Trophoblast cell (in vitro differentiated cells and primary cell): ENCODE data around the gene POLN.

ENCODE experiments used
- DNase-seq, 2 donors: peaks; one replicate each; pipeline ENCODE4 v3.0.0-alpha.2; 2016
- H2AFZ ChIP-seq: 2 replicates; pipeline ENCODE4 v1.6.1; 2013; ENCODE audit warnings: low read length, moderate library complexity, mild to moderate bottlenecking; ENCODE audit not compliant: insufficient read depth, poor library complexity
- H2AK5ac ChIP-seq: 2 replicates; pipeline ENCODE4 v1.6.1; 2013; ENCODE audit warnings: mild to moderate bottlenecking, low read length
- H2BK120ac ChIP-seq: 2 replicates; pipeline ENCODE4 v1.6.1; 2013; ENCODE audit warnings: low read length, mild to moderate bottlenecking, moderate library complexity; ENCODE audit not compliant: insufficient read depth, poor library complexity
- H2BK12ac ChIP-seq: 2 replicates; pipeline ENCODE4 v1.6.1; 2013; ENCODE audit warnings: mild to moderate bottlenecking, low read length, moderate library complexity
- H2BK5ac ChIP-seq: 2 replicates; pipeline ENCODE4 v1.6.1; 2013; ENCODE audit warnings: low read length, low read depth, moderate library complexity, mild to moderate bottlenecking; ENCODE audit not compliant: poor library complexity
- H3K14ac ChIP-seq: 2 replicates; pipeline ENCODE4 v1.6.1; 2013; ENCODE audit warnings: mild to moderate bottlenecking, low read length
- H3K18ac ChIP-seq: 2 replicates; pipeline ENCODE4 v1.6.1; 2013; ENCODE audit warnings: mild to moderate bottlenecking, low read length
- H3K23ac ChIP-seq: 2 replicates; pipeline ENCODE4 v1.6.1; 2013; ENCODE audit warnings: low read length
- H3K27ac ChIP-seq: 2 replicates; pipeline ENCODE4 v1.5.1; 2013; ENCODE audit warnings: low read depth, mild to moderate bottlenecking, inconsistent platforms, low read length, moderate library complexity
- H3K27me3 ChIP-seq: 2 replicates; pipeline ENCODE4 v1.6.1; 2013; ENCODE audit warnings: inconsistent platforms, mild to moderate bottlenecking, low read length, moderate library complexity; ENCODE audit not compliant: insufficient read depth
- H3K36me3 ChIP-seq, 2 experiments: 1 replicate in 1 of 2; 2 replicates in 1 of 2; pipeline ENCODE4 v1.6.1; 2013; ENCODE audit warnings: low read length in 2 of 2, mild to moderate bottlenecking in 2 of 2, moderate library complexity in 1 of 2; ENCODE audit not compliant: insufficient read depth in 2 of 2, control insufficient read depth in 1 of 2
- H3K4ac ChIP-seq: 2 replicates; pipeline ENCODE4 v1.6.1; 2013; ENCODE audit warnings: low read depth, mild to moderate bottlenecking, low read length, moderate library complexity
- H3K4me1 ChIP-seq, 2 experiments: 1 replicate in 1 of 2; 2 replicates in 1 of 2; pipeline ENCODE4 v1.6.1; 2013; ENCODE audit warnings: low read length in 2 of 2, mild to moderate bottlenecking in 2 of 2, moderate library complexity in 1 of 2; ENCODE audit not compliant: insufficient read depth in 2 of 2, control insufficient read depth in 1 of 2
- H3K4me2 ChIP-seq: 2 replicates; pipeline ENCODE4 v1.6.1; 2013; ENCODE audit warnings: inconsistent platforms, mild to moderate bottlenecking, low read length, moderate library complexity
- H3K4me3 ChIP-seq: 2 replicates; pipeline ENCODE4 v1.5.1; 2013; ENCODE audit warnings: mild to moderate bottlenecking, low read depth, low read length, inconsistent platforms
- H3K79me1 ChIP-seq: one replicate; pipeline ENCODE4 v1.6.1; 2013; ENCODE audit warnings: low read length
- H3K79me2 ChIP-seq: 2 replicates; pipeline ENCODE4 v1.6.1; 2013; ENCODE audit warnings: low read length, mild to moderate bottlenecking; ENCODE audit not compliant: control insufficient read depth, insufficient read depth, poor library complexity
- H3K9ac ChIP-seq: 2 replicates; pipeline ENCODE4 v1.6.1; 2013; ENCODE audit warnings: mild to moderate bottlenecking, low read length
- H3K9me3 ChIP-seq: 2 replicates; pipeline ENCODE4 v1.6.1; 2013; ENCODE audit warnings: low read depth, mild to moderate bottlenecking, control low read depth, inconsistent platforms, low read length; ENCODE audit not compliant: insufficient read depth
- H4K12ac ChIP-seq: 2 replicates; pipeline ENCODE4 v1.6.1; 2013; ENCODE audit warnings: low read depth, mild to moderate bottlenecking, low read length, moderate library complexity
- H4K8ac ChIP-seq: 2 replicates; pipeline ENCODE4 v1.6.1; 2013; ENCODE audit warnings: low read depth, mild to moderate bottlenecking, low read length, moderate library complexity
- H4K91ac ChIP-seq: one replicate; pipeline ENCODE4 v1.6.1; 2013; ENCODE audit warnings: low read depth, mild to moderate bottlenecking, low read length, moderate library complexity
- WGBS: extraction: QIAGEN DNeasy Blood & Tissue Kit; methylation state at CpG from one replicate; pipeline ENCODE4 v1.1.7; 2013; ENCODE audit warnings: missing lambda C conversion rate; ENCODE audit not compliant: insufficient read length, insufficient coverage; ENCODE audit errors: extremely low coverage; 5-methylcytosine and 5-hydroxymethylcytosine counted together

POLN gene

DNA sequence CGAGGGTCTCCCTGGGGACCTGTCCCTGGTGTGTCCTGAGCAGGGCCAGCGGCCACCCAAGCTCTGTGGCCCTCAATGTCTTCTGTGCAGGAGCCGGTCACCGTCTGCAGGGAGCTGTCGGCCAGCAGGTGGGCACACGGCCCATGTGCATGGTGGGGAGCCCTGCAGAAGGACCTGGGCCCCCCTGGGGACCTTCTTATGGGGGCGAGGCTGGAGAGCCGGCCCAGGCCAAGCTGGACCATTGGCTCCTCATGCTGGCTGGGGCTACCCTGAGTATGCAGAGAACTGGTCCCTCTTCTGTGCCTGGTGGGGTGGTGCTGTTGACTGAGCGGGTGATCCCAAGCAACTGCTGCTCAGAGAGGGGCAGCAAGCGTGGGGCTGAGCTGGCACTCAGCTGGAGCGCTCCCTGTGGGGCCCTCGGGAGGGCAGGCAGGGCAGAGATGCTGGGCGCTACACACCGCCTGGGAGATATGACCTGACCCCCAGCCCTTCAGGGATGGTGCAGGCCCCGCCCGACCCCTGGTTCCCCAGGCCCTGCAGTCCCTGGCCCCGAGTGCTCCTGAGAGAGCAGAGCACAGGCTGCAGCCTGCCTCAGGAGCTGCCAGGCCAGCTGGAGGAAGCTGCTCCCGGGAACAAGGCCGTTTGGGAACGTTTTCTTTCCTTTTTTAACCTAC, 168.0 kb downstream of the POLN start:
- Histone ChIP-seq H2AK5ac (no peak overlapping the region), H3K9ac (no peak overlapping the region), H4K8ac (no peak overlapping the region), H3K4me1 (peaks cover 8 to 10% of the 10 kb centered on the region in 2 experiments), H3K36me3 (no peaks in the 10 kb centered on the region), H2BK5ac (no peak overlapping the region), H3K4me3 (no peak overlapping the region), H3K23ac (no peak overlapping the region), H2BK120ac (no peak overlapping the region), H3K14ac (no peak overlapping the region), H4K91ac (no peak overlapping the region), H3K4ac (no peak overlapping the region), H3K79me2 (no peaks in the 10 kb centered on the region), H3K9me3 (peaks cover 4% of the 10 kb centered on the region), H3K79me1 (no peaks in the 10 kb centered on the region), H3K4me2 (no peak overlapping the region), H4K12ac (no peak overlapping the region), H2AFZ (no peak overlapping the region), H2BK12ac (no peak overlapping the region), H3K27me3 (no peaks in the 10 kb centered on the region), H3K18ac (no peak overlapping the region), H3K27ac (no peak overlapping the region)
- no peak for DNase-seq
- no CpG with 5 or more reads among the region's 20 CpGs for WGBS

DNA sequence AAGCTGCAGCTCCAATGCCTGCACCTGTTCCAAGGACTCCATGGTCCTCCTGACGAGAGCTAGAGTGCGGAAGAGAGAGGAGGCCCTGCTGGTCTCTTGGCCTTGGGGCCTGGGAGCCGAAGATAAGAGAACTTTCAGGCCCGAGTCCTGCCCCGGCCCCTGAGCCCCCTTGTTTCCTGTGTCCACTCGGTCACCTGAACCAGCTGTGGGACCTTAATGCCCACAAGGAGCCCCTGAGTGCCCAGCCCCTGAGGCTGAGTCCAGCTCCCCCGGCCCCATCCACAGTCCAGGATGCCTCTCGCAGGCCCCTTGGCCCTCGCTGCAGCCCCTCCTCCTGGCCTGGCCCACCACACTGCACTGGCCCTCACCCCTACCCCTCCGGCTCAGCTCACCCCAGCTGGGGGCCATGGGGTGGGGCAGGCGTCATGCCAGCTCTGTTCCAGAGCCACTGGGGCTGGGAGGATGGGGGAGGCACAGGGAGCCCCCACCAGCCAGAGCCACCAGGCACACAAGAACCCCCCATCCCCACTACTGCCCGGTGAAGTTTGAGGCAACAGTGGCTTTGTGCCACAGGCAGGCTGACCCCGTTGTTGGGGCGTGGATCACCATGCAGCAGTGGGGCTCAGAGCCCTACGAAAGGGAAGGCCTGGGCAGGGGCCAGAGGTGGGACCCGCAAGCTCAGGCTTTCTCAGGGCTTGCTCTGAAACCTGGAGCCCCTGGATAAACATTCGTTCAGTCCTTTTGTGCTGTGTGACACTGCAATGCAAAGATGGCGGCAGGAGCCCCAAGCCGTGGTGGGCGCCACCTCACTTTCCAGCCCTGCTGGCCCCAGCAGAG, 168.7 kb downstream of the POLN start:
- Histone ChIP-seq H3K4me1 (peaks cover 8 to 10% of the 10 kb centered on the region in 2 experiments), H3K27me3 (no peaks in the 10 kb centered on the region), H4K91ac (no peak overlapping the region), H3K79me1 (no peaks in the 10 kb centered on the region), H4K8ac (no peak overlapping the region), H3K79me2 (no peaks in the 10 kb centered on the region), H2BK12ac (no peak overlapping the region), H3K23ac (no peak overlapping the region), H3K4ac (no peak overlapping the region), H2BK5ac (no peak overlapping the region), H3K4me3 (no peak overlapping the region), H2AK5ac (no peak overlapping the region), H3K18ac (no peak overlapping the region), H3K27ac (no peak overlapping the region), H3K36me3 (no peaks in the 10 kb centered on the region), H3K9me3 (peaks cover 5% of the 10 kb centered on the region), H3K4me2 (no peak overlapping the region), H3K9ac (no peak overlapping the region), H2BK120ac (no peak overlapping the region), H2AFZ (no peak overlapping the region), H3K14ac (no peak overlapping the region), H4K12ac (no peak overlapping the region)
- no CpG with 5 or more reads among the region's 20 CpGs for WGBS
- no peak for DNase-seq

DNA sequence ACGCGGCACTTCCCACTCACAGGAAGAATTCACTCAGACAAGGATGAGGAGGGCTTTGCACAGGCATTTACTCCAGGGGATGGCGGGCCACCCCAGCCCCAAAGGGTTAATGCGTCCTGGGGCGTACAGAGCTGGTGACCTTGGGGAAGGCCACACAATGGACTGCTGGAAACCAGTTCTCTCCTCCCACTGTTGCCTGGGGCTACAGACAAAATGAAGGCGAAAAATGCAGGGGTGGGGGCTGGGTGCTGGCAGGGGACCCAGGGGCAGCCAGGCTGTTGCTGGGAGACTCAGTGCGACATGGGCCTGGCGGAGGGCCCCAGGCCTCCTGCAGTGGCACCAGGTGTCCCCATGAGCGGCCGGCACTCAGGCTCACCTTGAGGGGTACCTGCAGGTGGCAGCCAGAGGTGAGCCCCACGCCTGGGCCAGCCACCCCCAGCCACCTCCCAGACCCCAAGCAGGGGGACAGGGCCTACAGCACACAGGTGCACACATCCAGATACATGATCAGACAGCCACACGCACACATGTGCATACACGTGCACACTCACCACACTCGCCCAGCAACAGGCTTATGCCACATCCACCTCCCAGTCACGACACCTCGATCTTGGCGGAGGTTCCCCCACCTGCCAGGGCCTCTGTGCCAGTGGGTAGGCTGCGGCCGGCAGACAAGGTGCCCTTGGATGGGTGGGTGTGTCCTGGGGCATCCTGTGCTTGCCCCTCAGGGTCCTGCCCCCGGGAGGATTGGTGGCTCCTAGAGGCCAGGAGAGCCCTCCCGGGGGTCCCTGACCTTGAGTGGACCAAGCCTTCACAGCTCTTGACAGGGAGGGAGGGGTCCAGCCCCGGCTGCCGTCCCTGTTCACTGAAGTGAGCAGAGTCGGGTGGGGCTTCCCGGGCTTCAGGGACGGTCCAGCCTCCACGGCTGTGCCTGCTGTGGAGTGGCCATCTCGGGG, 169.7 kb downstream of the POLN start:
- Histone ChIP-seq H3K4me1 (peaks cover 8 to 10% of the 10 kb centered on the region in 2 experiments), H3K4ac (no peak overlapping the region), H3K18ac (no peak overlapping the region), H4K91ac (no peak overlapping the region), H3K79me1 (no peaks in the 10 kb centered on the region), H4K8ac (peak overlapping the region; percentile 3), H3K9ac (no peak overlapping the region), H3K9me3 (peaks cover 7% of the 10 kb centered on the region), H2BK5ac (no peak overlapping the region), H3K4me2 (no peak overlapping the region), H3K27me3 (no peaks in the 10 kb centered on the region), H2BK120ac (no peak overlapping the region), H3K27ac (no peak overlapping the region), H3K36me3 (no peaks in the 10 kb centered on the region), H3K23ac (no peak overlapping the region), H4K12ac (no peak overlapping the region), H2BK12ac (no peak overlapping the region), H3K79me2 (no peaks in the 10 kb centered on the region), H3K4me3 (no peak overlapping the region), H3K14ac (no peak overlapping the region), H2AFZ (no peak overlapping the region), H2AK5ac (no peak overlapping the region)
- WGBS: no CpG with 5 or more reads among the region's 28 CpGs
- no peak for DNase-seq

DNA sequence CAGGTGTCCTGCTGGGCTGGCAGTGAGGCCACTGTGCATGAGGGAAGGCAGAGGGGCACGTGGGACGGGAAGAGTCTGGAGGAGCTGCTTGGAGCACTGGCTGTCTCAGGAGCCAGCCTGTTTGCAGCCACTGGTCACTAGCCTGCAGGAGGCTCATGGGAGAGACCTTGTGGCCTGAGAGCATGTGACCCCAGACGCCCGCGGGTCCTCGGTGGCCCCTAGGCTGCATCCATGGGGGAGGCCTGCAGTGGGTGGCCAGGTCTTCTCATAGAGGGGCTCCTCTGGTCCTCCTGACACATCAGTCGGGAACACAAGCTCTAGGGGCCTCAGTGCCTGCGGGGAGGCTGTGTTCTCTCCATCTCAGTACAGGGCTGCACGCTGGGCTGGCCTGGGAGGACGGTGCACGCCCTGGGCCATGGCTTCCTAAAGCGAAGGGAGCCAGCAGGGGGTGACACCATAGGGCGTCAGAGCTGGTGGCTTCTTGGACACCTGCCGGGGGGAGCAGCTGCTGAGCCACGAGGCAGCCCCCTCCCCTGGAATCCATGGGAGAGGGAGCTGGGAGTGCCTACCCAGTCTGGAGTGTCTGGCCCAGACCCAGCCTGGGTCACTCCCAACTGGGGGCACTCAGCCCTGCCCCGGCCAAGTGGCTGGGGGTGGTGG, 170.5 kb downstream of the POLN start:
- WGBS: no CpG with 5 or more reads among the region's 16 CpGs

More for the DNA sequence above, 170.5 kb downstream of the POLN start:
- peak overlapping the region; percentile 3 for H4K8ac ChIP-seq
- H3K9ac ChIP-seq: no peak overlapping the region
- H3K4ac ChIP-seq: no peak overlapping the region
- no peak overlapping the region for H3K4me2 ChIP-seq
- no peak overlapping the region for H4K12ac ChIP-seq
- H2BK5ac ChIP-seq: no peak overlapping the region
- H2AK5ac ChIP-seq: no peak overlapping the region
- H3K79me1 ChIP-seq: no peaks in the 10 kb centered on the region
- DNase-seq: no peak
- no peak overlapping the region for H2BK12ac ChIP-seq
- no peaks in the 10 kb centered on the region for H3K79me2 ChIP-seq
- H3K9me3 ChIP-seq: peaks cover 6% of the 10 kb centered on the region
- no peak overlapping the region for H2BK120ac ChIP-seq
- H3K23ac ChIP-seq: no peak overlapping the region
- H3K14ac ChIP-seq: no peak overlapping the region
- H3K4me1 ChIP-seq: peaks cover 8 to 14% of the 10 kb centered on the region in 2 experiments
- H3K27ac ChIP-seq: no peak overlapping the region
- H3K18ac ChIP-seq: no peak overlapping the region
- no peak overlapping the region for H3K4me3 ChIP-seq
- no peaks in the 10 kb centered on the region for H3K36me3 ChIP-seq
- H4K91ac ChIP-seq: no peak overlapping the region
- no peaks in the 10 kb centered on the region for H3K27me3 ChIP-seq
- no peak overlapping the region for H2AFZ ChIP-seq
